GM19193 (cell line): Measurements from ENCODE around the gene VGLL4.

Experiments
- POLR2A ChIP-seq: IDR thresholded peaks from 4 replicates; pipeline ENCODE4 v1.6.1; 2011; ENCODE audit not compliant: insufficient read depth, insufficient read length; ENCODE audit errors: extremely low read depth

VGLL4 gene

DNA sequence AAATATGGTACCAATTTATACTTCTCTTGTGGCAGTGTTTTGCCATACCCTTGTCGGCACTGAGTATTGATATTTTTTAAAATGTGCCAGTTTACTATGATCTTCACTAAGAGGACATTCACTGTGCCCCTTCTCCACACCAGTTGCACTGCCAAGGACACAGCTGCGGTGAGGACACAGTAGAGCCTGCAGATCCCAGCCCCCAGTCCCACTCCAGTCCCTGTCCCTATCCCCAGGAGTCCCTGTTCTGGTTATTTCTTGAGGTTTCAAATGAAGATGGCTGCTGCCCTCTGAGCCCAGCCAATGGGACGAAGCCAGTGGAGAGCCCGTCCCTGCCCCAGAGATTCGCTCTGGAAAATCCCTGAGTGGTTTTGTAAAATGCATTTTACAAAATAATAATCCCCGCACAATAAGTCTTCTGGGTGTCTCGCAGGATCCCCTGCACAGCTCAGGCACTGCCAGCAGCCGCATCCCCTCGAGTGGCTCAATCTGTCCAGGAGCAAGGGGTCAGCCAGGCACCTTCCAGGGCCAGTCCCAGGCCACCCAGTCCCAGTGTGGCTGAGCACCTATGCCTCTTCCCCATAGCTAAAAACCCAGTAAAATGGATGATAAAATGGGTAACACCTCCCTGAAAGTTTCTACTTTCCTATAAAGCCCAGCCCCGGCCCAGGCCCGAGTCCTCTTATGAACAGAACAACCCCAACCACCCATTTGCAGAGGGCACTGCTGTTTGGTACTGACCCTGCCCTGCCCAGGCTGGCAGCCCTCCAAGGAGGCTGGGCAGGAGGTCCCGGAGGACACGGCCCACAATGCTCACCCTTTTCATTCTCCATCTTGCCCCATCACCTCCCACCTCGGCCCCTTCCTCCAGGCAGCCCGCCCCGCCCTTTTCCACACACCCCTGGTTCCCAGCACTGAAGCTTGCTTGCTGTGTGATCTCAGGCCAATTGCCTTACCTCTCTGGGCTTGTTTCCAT, 91.1 kb downstream of the VGLL4 start:
- TF ChIP-seq POLR2A: no peak

DNA sequence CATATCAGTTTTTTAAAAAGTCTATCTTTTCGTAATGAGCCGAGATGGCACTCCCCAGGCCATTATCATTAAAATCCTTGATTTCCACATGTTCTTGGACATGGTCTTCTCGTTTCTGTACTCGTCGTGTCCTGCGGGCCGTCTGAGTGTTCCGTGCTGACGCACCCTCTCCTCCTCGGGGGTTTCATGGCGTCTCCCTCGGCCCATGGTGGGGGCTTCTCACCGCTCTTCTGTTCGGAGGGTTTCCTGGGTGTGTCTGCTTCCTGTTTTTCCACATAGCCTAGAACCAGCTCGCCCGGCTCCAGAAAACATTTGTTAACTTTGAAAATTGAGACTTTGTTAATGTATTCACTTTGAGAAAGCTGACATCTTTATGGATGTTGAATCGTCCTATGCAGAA, 92.7 kb downstream of the VGLL4 start:
- no peak for TF ChIP-seq POLR2A

DNA sequence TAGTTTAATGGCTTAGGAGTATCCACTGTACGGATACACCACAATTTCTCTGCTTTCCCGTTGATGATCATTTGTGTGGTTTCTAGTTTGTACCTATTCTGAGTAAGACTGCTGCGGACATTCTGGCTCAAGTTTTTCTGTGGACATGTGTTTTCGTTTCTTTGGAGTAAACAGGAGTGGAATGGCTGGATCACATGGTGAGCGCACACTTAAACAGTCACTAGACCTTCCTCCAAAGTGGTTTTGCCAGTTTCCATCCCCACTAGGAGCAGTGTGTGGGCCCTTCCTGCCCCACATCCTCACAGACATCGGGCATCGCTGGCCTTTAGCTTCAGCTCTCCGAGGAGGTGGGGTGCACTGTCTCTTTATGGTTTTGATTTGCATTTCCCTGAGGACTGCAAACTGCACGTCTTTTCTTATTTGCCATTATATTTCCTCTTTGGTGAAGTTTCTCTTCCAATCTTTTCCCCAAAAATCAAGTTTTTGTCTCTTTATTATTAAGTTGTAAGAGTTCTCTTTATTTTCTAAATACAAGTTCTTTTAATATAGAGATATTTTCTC, 94.1 kb downstream of the VGLL4 start:
- TF ChIP-seq POLR2A: no peak

DNA sequence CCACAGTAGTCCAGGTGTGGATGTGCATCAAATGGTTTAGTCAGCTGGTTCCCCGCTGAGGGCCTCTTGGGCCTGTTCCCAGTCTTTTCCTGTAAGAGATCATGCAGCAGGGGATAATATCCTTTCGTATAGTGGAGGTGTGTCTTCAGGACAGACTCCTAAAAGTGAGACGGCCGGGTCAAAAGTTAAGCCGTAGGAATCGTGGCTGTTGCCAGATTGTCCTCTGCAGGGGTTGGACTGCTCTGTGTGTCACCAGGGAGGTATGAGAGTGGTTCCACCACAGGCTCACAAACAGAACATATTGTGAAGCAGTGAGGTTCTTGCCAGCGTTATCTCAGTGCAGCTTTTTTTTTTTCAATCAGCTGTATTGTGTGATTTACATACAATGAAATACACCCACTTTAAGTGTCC, 95.0 kb downstream of the VGLL4 start:
- TF ChIP-seq POLR2A: no peak

DNA sequence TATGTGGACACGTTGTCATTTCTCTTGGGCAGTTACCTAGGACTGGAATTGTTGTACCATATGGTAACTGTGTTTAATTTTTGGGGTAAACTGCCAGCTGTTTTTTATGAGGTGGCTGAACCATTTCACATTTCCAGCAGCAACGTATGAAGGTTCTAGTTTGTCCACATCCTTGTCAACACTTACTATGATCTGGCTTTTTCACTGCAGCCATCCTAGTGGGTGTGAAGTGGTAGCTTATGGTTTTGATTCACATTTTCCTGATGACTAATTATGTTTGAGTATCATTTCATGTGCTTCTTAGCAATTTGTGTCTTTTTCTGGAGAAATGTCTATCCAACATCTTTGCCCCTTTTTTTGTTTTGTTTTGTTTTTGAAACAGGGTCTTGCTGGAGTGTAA, 96.2 kb downstream of the VGLL4 start:
- TF ChIP-seq POLR2A: no peak

GRCh38 chr3:11546657-11547302, 96.9 kb downstream of the VGLL4 start:
- TF ChIP-seq POLR2A: no peak

DNA sequence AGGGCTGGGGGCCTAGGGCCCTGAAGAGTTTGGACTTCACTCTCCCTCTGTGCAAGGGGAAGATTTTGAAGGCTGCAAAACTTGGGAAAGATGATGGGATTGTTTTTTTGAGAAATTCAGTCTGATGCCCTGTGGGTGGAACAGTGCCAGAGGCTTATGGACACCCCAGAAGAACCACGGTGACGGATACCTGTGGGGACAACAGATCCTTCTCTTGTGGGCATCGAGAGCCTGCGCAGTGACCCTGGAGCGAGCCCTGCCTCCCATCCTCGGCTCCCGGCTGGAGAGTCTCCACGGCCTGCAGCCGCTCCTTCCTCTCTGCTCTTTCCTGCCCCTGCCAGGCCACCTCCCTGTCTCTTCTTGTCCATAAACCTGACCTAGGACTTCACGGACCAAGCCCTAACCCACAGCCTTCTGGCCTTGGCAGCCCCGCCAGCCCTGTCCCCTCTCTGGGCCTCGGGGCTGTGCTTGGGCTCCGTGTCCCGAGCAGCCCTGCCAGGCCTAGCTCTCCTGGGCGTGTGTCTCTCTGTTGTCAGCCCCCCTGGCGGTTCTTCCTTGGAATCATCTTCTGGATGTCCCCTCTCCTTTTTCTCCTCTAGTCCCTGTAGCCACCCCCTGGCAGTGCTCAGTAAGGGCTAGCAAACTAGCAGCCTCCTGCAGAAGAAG, 98.4 kb downstream of the VGLL4 start:
- TF ChIP-seq POLR2A: no peak

GRCh38 chr3:11544412-11545181, 99.1 kb downstream of the VGLL4 start:
- no peak for TF ChIP-seq POLR2A

GRCh38 chr3:11543948-11544387, 99.7 kb downstream of the VGLL4 start:
- no peak for TF ChIP-seq POLR2A

- no peak for TF ChIP-seq POLR2A
Measured at GRCh38 chr3:11543141-11543947, 100.4 kb downstream of the VGLL4 start.

DNA sequence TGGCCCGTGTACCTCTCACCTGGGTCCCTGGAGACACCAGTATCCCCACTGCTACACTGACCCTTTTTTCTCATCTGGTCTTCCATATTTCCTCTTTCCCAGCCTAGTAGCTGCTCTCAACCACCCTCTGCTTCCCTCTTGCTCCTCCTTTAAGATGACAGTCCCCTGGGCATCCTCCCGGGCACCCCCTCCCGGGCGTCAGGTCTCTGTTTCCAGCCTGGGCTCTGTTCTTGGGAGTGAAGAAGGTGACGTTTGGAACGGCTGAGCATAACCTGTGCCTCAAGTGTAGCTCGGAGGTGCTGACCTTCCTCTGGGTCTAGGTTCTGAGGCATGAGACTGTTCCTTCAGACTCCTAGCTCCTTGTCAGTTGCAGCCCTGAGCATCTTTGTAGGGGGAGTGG, 101.2 kb downstream of the VGLL4 start:
- no peak for TF ChIP-seq POLR2A

DNA sequence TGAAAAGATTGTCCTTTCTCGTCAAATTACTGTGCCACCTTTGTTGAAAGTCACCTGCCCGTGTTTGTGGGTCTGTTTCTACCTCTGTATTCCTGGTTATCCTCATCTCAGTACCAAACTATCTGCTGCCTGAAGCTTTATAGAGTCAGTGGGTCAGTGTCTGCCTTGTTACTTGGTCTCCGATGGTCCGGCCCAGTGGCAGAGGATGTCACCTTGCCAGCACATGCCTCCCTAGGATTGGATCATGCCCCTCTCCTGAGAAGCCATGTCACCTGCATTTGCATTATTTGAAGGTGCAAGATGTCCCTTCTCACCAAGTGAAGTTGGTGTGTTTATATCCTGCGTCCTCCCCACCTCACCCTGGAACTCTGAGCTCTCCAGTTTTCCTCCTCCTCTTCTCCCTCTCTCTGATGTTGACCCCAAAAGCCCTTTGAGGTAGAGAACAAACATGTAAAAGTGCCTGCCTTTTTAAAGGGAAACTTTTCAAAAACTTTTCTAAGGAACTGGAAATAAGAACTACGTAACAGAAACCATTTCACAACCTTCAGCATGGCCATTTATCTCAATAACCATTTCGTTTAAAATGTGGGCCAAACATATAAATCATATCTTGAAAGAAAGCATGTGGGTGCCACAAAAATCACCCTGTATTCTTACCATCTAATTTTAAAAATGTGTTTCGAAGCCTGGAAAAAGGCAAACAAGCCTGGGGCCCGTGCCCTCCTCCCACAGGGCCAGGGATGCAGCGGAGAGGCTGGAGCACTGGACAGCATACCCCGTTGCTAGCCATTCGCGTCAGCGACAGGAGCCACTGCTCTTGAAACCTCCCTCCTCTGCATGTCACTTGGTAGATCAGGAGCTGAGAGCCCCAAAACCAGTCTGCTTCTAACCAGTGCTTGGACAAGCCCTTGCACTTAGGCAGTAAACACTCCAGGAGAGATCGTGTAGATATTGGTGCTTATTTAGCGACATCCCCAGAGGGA, 102.1 kb downstream of the VGLL4 start:
- no peak for TF ChIP-seq POLR2A
